ENCODE measurements around the gene CAPN6.

Gene CAPN6

DNA sequence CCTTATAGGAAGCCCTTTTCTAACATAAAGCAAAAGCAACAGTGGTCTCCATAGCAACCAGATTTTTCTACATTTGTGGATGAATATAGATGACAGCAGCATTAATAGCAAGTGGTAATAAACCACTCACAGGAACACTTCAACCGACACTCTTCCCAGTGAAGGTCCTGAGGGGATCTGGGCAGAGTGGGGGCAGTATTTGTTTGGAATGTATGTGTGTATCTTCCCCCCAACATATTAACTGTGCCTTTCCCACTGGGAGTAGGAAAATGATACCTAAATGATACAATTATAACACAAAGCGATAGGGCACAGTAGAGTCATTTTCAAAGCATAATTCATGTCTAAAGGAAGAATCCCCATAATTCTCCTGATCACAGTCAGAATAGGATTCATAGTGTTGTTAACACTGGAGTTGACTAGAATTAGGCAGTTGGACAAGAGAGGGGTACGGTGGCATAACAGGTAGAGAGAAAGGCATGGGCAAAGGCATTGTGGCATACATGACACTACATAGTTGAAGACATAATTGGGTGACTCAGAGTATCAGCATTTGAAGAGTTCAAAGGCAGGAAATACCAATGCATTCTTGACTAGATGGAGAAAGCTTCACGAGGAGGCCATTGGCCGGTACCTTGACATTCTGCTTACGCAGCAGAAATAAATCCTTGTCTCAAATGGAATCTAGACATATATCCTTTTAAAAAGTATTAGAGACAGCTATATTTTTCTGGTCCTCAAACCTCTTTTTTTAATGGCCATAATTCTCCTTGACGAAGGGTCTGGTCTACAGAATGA, 15.2 kb downstream of the CAPN6 start:
- Mint-ChIP-seq H3K36me3 (ENCODE audit: low read depth) (no peaks in the 10 kb centered on the region), H3K27ac (no peak overlapping the region), H3K27me3 (ENCODE audit: low read depth, poor library complexity) (peaks cover 5% of the 10 kb centered on the region), H3K4me3 (no peak overlapping the region), H3K9me3 (no peaks in the 10 kb centered on the region), H3K4me1 (no peaks in the 10 kb centered on the region)
- DNase-seq: no peak
- TF ChIP-seq, protein P1, sequence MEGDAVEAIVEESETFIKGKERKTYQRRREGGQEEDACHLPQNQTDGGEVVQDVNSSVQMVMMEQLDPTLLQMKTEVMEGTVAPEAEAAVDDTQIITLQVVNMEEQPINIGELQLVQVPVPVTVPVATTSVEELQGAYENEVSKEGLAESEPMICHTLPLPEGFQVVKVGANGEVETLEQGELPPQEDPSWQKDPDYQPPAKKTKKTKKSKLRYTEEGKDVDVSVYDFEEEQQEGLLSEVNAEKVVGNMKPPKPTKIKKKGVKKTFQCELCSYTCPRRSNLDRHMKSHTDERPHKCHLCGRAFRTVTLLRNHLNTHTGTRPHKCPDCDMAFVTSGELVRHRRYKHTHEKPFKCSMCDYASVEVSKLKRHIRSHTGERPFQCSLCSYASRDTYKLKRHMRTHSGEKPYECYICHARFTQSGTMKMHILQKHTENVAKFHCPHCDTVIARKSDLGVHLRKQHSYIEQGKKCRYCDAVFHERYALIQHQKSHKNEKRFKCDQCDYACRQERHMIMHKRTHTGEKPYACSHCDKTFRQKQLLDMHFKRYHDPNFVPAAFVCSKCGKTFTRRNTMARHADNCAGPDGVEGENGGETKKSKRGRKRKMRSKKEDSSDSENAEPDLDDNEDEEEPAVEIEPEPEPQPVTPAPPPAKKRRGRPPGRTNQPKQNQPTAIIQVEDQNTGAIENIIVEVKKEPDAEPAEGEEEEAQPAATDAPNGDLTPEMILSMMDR (IDR thresholded peaks at IDR 0.05): no peak

DNA sequence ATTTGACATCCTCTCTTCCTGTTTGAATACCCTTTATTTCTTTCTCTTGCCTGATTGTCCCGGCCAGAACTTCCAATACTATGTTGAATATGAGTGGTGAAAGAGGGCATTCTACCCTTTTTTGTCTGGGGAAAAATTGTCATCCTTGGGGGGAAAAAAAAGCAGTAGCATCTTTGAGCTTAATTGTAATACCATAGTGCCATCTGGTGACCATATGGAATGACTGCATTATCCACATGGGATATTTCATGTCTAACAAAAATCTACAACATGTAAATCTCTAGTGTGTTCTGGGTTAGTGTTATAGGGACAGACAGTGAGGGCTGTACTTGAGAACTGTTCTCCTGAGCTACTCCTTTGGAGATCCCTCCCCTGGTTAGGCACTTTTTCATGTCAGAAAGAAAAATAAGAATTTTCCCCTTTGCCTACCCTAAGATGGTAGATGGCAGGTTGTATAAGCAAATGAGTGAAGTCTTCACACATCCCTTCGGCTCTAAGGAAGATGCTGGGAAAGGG, 26.0 kb downstream of the CAPN6 start:
- Mint-ChIP-seq H3K27me3 (ENCODE audit: low read depth, poor library complexity) (peaks cover 22% of the 10 kb centered on the region), H3K4me3 (no peak overlapping the region), H3K9me3 (no peaks in the 10 kb centered on the region), H3K27ac (no peak overlapping the region), H3K36me3 (ENCODE audit: low read depth) (no peaks in the 10 kb centered on the region), H3K4me1 (no peaks in the 10 kb centered on the region)
- TF ChIP-seq, protein P1 (IDR thresholded peaks at IDR 0.05): peak; percentile 60
- no peak for DNase-seq

DNA sequence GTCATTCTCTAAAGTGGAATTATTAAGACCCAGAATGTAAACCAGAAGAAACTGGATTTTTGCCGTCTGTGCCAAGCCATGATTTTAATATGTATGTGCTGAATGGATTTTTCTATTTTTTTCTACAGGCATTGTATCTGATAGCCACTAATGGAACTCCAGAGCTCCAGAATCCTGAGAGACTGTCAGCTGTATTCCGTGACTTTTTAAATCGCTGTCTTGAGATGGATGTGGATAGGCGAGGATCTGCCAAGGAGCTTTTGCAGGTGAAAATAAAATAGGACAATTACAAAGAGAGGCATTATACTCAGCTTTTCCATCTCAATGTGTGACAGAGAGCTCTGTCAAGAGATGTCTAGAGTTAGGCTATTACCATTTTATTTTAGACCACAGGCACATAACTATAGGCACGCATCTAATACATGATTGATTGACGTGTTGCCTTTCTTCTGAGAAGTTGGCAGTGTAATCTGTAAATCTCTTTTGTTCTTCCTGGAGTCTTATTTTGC, 53.9 kb downstream of the CAPN6 start:
- H3K27ac Mint-ChIP-seq: no peak overlapping the region
- no peaks in the 10 kb centered on the region for H3K36me3 Mint-ChIP-seq (ENCODE audit: low read depth)
- H3K4me3 Mint-ChIP-seq: no peak overlapping the region
- peaks cover 5% of the 10 kb centered on the region for H3K4me1 Mint-ChIP-seq
- TF ChIP-seq, protein P1 (IDR thresholded peaks at IDR 0.05): no peak
- H3K27me3 Mint-ChIP-seq (ENCODE audit: low read depth, poor library complexity): no peaks in the 10 kb centered on the region
- no peaks in the 10 kb centered on the region for H3K9me3 Mint-ChIP-seq
- DNase-seq: no peak

DNA sequence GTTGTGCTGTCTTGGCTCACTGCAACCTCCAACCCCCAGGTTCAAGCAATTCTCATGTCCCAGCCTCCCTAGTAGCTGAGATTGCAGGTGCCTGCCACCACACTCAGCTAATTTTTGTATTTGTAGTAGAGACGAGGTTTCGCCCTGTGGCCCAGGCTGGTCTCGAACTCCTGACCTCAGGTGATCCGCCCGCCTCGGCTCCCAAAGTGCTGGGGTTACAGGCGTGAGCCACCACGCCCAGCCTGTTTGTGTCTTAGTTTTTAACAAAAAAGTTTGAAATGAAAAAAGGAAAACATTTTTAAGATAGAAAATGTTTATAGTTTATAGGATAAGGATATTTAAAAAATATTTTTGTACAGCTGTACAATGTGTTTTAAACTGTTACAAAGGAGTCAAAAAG, 62.4 kb downstream of the CAPN6 start:
- no peak overlapping the region for H3K4me3 Mint-ChIP-seq
- TF ChIP-seq, protein P1 (IDR thresholded peaks at IDR 0.05): no peak
- H3K27me3 Mint-ChIP-seq (ENCODE audit: low read depth, poor library complexity): peaks cover 3% of the 10 kb centered on the region
- H3K36me3 Mint-ChIP-seq (ENCODE audit: low read depth): no peaks in the 10 kb centered on the region
- H3K4me1 Mint-ChIP-seq: no peaks in the 10 kb centered on the region
- H3K9me3 Mint-ChIP-seq: no peaks in the 10 kb centered on the region
- H3K27ac Mint-ChIP-seq: no peak overlapping the region
- no peak for DNase-seq

DNA sequence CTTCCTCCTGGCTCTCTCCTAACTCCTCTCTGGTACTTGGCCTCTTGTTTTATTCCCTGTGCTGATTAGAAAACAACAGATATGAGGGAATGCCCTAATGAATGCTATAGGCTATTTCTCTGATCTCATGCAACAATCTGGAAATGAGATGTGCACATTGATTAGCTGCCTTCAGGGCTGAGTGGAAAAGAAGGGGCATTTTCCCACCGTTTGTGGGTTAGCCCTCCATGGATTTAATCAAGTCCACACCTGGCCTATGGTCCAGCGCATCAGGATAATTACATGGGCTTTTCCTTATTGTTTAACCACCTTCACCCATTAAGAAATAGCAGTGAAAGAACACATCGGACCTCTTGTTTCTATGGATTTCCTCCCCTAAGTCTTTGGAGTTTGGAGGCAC, 70.0 kb downstream of the CAPN6 start:
- H3K36me3 Mint-ChIP-seq (ENCODE audit: low read depth): no peaks in the 10 kb centered on the region
- DNase-seq: no peak
- H3K4me3 Mint-ChIP-seq: no peak overlapping the region
- TF ChIP-seq, protein P1 (IDR thresholded peaks at IDR 0.05): no peak
- no peak overlapping the region for H3K27ac Mint-ChIP-seq
- H3K27me3 Mint-ChIP-seq (ENCODE audit: low read depth, poor library complexity): peaks cover 14% of the 10 kb centered on the region
- H3K4me1 Mint-ChIP-seq: no peaks in the 10 kb centered on the region
- H3K9me3 Mint-ChIP-seq: peaks cover 6% of the 10 kb centered on the region

DNA sequence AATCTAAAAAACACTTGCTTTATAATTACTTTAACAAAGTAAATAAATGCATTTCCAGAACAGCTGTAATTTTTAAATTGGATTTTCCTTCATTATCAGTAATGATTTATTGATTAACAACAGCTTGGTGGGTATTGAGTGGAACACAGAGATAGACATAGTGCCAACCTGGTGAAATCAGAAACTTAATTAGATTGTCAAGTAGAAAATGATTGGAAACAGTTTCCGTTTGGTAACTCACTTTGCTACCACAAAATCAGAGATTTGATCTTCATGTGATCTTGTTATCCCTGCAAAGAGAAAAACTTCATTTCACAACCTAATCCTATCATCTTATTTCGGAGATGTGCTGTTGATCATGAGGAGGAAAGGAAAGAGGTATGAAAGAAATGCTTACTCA, 70.8 kb downstream of the CAPN6 start:
- peaks cover 6% of the 10 kb centered on the region for H3K9me3 Mint-ChIP-seq
- H3K27me3 Mint-ChIP-seq (ENCODE audit: low read depth, poor library complexity): peaks cover 14% of the 10 kb centered on the region
- H3K27ac Mint-ChIP-seq: no peak overlapping the region
- no peaks in the 10 kb centered on the region for H3K4me1 Mint-ChIP-seq
- TF ChIP-seq, protein P1 (IDR thresholded peaks at IDR 0.05): no peak
- H3K36me3 Mint-ChIP-seq (ENCODE audit: low read depth): no peaks in the 10 kb centered on the region
- DNase-seq: no peak
- H3K4me3 Mint-ChIP-seq: no peak overlapping the region

Measured in nephron progenitor cell (in vitro differentiated cells).